ENCODE data around the gene PZP. TPM values are rescaled to one million over a fixed set of nuclear protein-coding genes. Genes with fewer than 3 reads are reported as not detected.
"Not testable (repeated sequence)": the region's sequence is repeated elsewhere in the genome, so short reads cannot be mapped to it uniquely, and the experiment has no call there.

The PZP gene
- total and polyA plus RNA-seq, 2 of the 13 experiments (the other 11 are each of a cell fraction or from before 2014, with no cell fraction given) = 0.07 to 0.89 TPM

- TF ChIP-seq KLF11 (CRISPR knock-in tag; IDR thresholded peaks at IDR 0.05) (no peak), HBP1 (CRISPR knock-in tag; IDR thresholded peaks at IDR 0.05; ENCODE audit: low read depth) (no peak), TEAD3 (CRISPR knock-in tag; optimal IDR thresholded peaks at IDR 0.05; ENCODE audit: borderline replicate concordance) (no peak), TEAD2 (CRISPR knock-in tag; IDR thresholded peaks at IDR 0.05) (no peak)
Observed at GRCh38 chr12:9223830-9224229, 15.6 kb upstream of the PZP start (continued).

GRCh38 chr12:9221483-9221882 is 13.3 kb upstream of the PZP start:
- Histone ChIP-seq H3K4me1 (ENCODE audit: insufficient read depth, low read length) (peaks cover 10% of the 10 kb centered on the region), H4K20me1 (ENCODE audit: insufficient read depth, low read length) (no peaks in the 10 kb centered on the region), H3K27ac (ENCODE audit: extremely low read length, insufficient read depth, low read length) (no peak overlapping the region), H3K9ac (ENCODE audit: insufficient read depth, low read depth, low read length) (no peak overlapping the region), H3K4me3 (replicated peaks in 1 of 3; ENCODE audit: insufficient read depth in 1 of 3, low read depth in 2 of 3, low read length in 3 of 3) (no peak overlapping the region), H3K36me3 (replicated peaks in 1 of 2; ENCODE audit: control insufficient read depth in 1 of 2, insufficient read depth in 2 of 2, low read length in 2 of 2) (no peaks in the 10 kb centered on the region), H3K4me2 (ENCODE audit: low read depth, low read length) (no peak overlapping the region), H3K9me3 (ENCODE audit: low read length) (no peaks in the 10 kb centered on the region), H2AFZ (ENCODE audit: low read length) (no peak overlapping the region), H3K79me2 (ENCODE audit: insufficient read depth, low read length) (no peaks in the 10 kb centered on the region), H3K27me3 (ENCODE audit: control insufficient read depth in 1 of 2, insufficient read depth in 2 of 2, low read length in 2 of 2) (no peaks in the 10 kb centered on the region)
- intact Hi-C loops (cut with micrococcal nuclease; ENCODE audit: unreplicated experiment) = no loop called here
- FAIRE-seq (no peak), ATAC-seq (no peak), DNase-seq (ENCODE audit: low spot score) (no peak)
- ChIA-PET CTCF (ENCODE audit: low intra/inter-chr PET ratio, low total read pairs) (no interaction called here), POLR2A (no interaction called here)
- 3% methylated on average over 1 of the region's 1 CpG for WGBS (ENCODE audit: low lambda C conversion rate)
- in situ Hi-C loops (cut with HindIII; ENCODE audit: extremely low pct_ligation_motif_present, low pct_unique_long_range_greater_than_20kb) = no loop called here
- BruUV-seq (replicated peaks) = no TSS peak
- TF ChIP-seq NFYB (CRISPR knock-in tag; IDR thresholded peaks at IDR 0.05) (no peak), GPBP1L1 (CRISPR knock-in tag; IDR thresholded peaks at IDR 0.05) (no peak), ONECUT2 (CRISPR knock-in tag; IDR thresholded peaks at IDR 0.05) (no peak), NR2F6 (IDR thresholded peaks at IDR 0.05) (no peak), NR2F6 (CRISPR knock-in tag; IDR thresholded peaks at IDR 0.05) (no peak)

- DNase-seq (ENCODE audit: low spot score); in situ Hi-C loops (cut with HindIII; ENCODE audit: extremely low pct_ligation_motif_present, low pct_unique_long_range_greater_than_20kb); ATAC-seq: not testable (repeated sequence)
Observed at GRCh38 chr12:9221011-9221410, 12.8 kb upstream of the PZP start.

More at GRCh38 chr12:9221011-9221410, 12.8 kb upstream of the PZP start:
- H3K4me1 ChIP-seq (ENCODE audit: insufficient read depth, low read length) = peaks cover 10% of the 10 kb centered on the region
- H3K36me3 ChIP-seq (replicated peaks in 1 of 2; ENCODE audit: control insufficient read depth in 1 of 2, insufficient read depth in 2 of 2, low read length in 2 of 2); H3K79me2 ChIP-seq (ENCODE audit: insufficient read depth, low read length); H3K27ac ChIP-seq (ENCODE audit: extremely low read length, insufficient read depth, low read length); H3K4me2 ChIP-seq (ENCODE audit: low read depth, low read length); FAIRE-seq; H3K9me3 ChIP-seq (ENCODE audit: low read length); H3K4me3 ChIP-seq (replicated peaks in 1 of 3; ENCODE audit: insufficient read depth in 1 of 3, low read depth in 2 of 3, low read length in 3 of 3); H3K9ac ChIP-seq (ENCODE audit: insufficient read depth, low read depth, low read length); H2AFZ ChIP-seq (ENCODE audit: low read length); CTCF ChIA-PET (ENCODE audit: low intra/inter-chr PET ratio, low total read pairs); POLR2A ChIA-PET; H3K27me3 ChIP-seq (ENCODE audit: control insufficient read depth in 1 of 2, insufficient read depth in 2 of 2, low read length in 2 of 2); intact Hi-C loops (cut with micrococcal nuclease; ENCODE audit: unreplicated experiment); H4K20me1 ChIP-seq (ENCODE audit: insufficient read depth, low read length); BruUV-seq (replicated peaks): not testable (repeated sequence)
- WGBS (ENCODE audit: low lambda C conversion rate) = 77% methylated on average over 9 of the region's 9 CpGs
